Activated naive CD4-positive, alpha-beta T cell treated with anti-CD3 and anti-CD28 coated beads, Interleukin-2, amount 10 ng/mL, durations not matched to agents 7 days and 5 days (primary cell): Measurements from ENCODE around the gene ABCC12.
"Not testable (repeated sequence)": the region's sequence is repeated elsewhere in the genome, so short reads cannot be mapped to it uniquely, and the experiment has no call there.

Experiments used
- CTCF ChIA-PET: fragments of 350-600 bp; sonication (Branson Sonifier 250); formaldehyde crosslinking; loops from one replicate; lab custom pipeline; 2021; ENCODE audit warnings: antibody characterized with exemption; lab: Charles Lee
- DNase-seq: peaks from one replicate; pipeline ENCODE4 v3.0.0-alpha.2; 2020
- H3K27ac Mint-ChIP-seq: one replicate; pipeline ENCODE4 v1.8.0; 2021; ENCODE audit warnings: mild to moderate bottlenecking, moderate library complexity, mixed read lengths
- H3K27me3 Mint-ChIP-seq: one replicate; pipeline ENCODE4 v1.8.0; 2021; ENCODE audit warnings: mild to moderate bottlenecking, mixed read lengths
- H3K36me3 Mint-ChIP-seq: one replicate; pipeline ENCODE4 v1.8.0; 2021; ENCODE audit warnings: mixed read lengths
- H3K4me1 Mint-ChIP-seq: one replicate; pipeline ENCODE4 v1.8.0; 2021; ENCODE audit warnings: mixed read lengths
- H3K4me3 Mint-ChIP-seq: one replicate; pipeline ENCODE4 v1.8.0; 2021; ENCODE audit warnings: mild to moderate bottlenecking, moderate library complexity, mixed read lengths
- H3K9me3 Mint-ChIP-seq: one replicate; pipeline ENCODE4 v1.8.0; 2021; ENCODE audit warnings: mixed read lengths

Gene ABCC12

DNA sequence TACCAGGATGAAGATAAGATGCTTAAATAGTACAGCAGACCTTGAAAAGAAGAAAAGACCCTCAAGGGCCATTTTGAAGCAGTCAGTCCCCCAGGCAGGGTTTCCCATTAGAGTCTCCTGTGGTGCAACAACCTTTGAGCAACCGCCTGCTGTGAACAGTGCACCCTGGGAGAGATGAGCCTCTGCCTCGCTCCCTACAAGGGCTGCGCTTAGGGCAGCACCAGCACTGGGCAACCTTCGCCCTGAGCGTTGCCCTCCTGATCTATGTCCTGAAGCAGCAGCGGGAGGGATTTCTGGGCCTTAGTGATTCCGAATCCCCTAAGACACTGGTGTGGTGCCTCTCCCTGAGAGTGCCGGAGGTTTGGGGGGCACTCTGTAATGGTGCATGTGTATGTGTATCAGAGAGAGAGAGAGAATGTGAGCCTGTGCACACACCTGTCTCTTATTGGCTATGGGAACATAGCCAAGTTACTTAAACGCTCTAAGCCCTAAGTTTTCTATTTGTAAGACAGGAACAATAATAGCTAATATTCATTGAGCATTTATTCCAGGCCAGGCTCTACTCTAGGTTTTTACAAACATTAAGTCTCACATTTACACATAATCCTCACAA, 25.2 kb upstream of the ABCC12 start:
- H3K27ac Mint-ChIP-seq: no peak overlapping the region
- no peaks in the 10 kb centered on the region for H3K36me3 Mint-ChIP-seq
- H3K4me3 Mint-ChIP-seq: no peak overlapping the region
- peaks cover 12% of the 10 kb centered on the region for H3K27me3 Mint-ChIP-seq
- CTCF ChIA-PET: no interaction called here
- H3K9me3 Mint-ChIP-seq: no peaks in the 10 kb centered on the region
- no peak for DNase-seq
- no peaks in the 10 kb centered on the region for H3K4me1 Mint-ChIP-seq

DNA sequence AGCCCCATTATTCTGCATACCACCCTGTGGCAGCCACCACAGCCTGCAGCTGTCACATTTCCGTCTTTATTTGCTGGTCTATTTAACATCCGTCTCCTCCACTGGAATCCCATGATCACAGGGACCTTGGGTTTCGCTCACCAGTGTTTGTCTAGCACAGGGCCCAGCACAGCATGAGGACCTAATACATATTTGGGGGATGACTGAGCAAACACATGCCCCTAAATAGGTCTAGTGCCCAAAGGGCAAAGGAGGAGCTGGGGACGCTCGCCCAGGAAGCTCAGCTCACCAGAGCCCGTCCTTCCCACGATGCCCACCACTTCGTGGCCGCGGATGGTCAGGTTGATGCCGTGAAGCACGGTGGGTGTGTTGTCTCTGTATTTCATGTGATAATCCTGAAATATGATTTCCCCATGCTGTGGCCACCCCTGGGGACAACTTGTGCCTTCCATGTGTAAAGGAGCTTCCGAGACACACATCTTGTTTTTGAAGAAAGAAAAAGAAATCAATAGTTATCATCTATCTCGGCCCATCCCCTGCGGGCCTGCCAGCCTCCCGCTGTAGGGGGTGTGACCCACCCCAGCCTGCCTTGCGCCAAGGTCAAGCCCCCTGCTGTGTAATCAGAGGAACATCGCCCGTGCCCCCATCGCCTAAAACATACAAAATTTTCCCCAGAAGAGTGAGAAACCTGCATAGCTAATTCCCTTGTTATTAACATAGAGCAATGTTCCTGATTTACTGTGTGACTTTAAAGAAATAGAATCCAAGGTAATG, 21.0 kb upstream of the ABCC12 start:
- H3K27me3 Mint-ChIP-seq: peaks cover 16% of the 10 kb centered on the region
- DNase-seq: no peak
- no peaks in the 10 kb centered on the region for H3K36me3 Mint-ChIP-seq
- no peak overlapping the region for H3K27ac Mint-ChIP-seq
- H3K9me3 Mint-ChIP-seq: no peaks in the 10 kb centered on the region
- CTCF ChIA-PET: interaction anchor here (0.7 kb wide), 1 partner anchor 122 kb away, joined by 3 read pairs; no protein-coding TSS in a partner anchor
- H3K4me3 Mint-ChIP-seq: no peak overlapping the region
- no peaks in the 10 kb centered on the region for H3K4me1 Mint-ChIP-seq

DNA sequence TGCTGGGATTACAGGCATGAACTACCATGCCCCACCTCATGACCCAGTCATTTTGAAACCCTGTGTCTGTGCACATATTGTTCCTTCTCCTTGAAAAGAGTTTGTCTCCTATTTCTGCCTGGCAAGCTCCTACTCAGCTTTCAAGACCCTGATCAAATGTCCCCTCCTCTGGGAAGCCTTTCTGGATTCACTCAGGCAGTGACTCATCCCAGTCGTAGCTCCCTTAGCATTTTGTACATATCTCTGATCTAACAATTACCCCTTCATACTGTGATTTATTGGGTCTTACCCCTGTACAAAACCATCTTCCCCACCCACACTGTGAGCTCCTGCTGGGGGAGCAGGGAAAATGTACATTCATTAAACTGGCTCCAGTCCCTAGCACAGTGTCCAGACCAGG, 18.1 kb upstream of the ABCC12 start:
- H3K4me3 Mint-ChIP-seq: no peak overlapping the region
- no peaks in the 10 kb centered on the region for H3K9me3 Mint-ChIP-seq
- no peak overlapping the region for H3K27ac Mint-ChIP-seq
- H3K27me3 Mint-ChIP-seq: peaks cover 12% of the 10 kb centered on the region
- no peaks in the 10 kb centered on the region for H3K36me3 Mint-ChIP-seq
- no peak for DNase-seq
- CTCF ChIA-PET: no interaction called here
- no peaks in the 10 kb centered on the region for H3K4me1 Mint-ChIP-seq

DNA sequence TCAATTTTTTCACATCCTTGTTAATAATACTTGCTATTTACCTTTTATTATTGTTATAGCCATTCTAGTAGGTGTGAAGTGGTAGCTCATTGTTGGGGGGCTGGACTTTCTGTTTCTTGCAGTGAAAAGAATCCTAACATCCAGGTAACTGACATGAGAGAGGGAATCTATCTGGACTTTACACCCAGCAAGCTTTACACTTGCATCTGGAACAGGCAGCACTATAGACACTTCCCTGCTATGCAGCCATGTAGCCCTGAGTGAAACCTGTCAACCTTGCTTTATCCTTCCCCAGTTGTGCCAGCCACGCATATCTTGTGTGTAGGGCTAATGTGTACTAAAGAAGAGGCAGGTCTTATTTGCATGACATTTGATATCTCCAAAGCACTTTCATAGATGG, 16.9 kb upstream of the ABCC12 start:
- H3K4me3 Mint-ChIP-seq: no peak overlapping the region
- peaks cover 4% of the 10 kb centered on the region for H3K27me3 Mint-ChIP-seq
- CTCF ChIA-PET: no interaction called here
- H3K4me1 Mint-ChIP-seq: no peaks in the 10 kb centered on the region
- H3K36me3 Mint-ChIP-seq: no peaks in the 10 kb centered on the region
- no peaks in the 10 kb centered on the region for H3K9me3 Mint-ChIP-seq
- no peak overlapping the region for H3K27ac Mint-ChIP-seq
- DNase-seq: no peak

DNA sequence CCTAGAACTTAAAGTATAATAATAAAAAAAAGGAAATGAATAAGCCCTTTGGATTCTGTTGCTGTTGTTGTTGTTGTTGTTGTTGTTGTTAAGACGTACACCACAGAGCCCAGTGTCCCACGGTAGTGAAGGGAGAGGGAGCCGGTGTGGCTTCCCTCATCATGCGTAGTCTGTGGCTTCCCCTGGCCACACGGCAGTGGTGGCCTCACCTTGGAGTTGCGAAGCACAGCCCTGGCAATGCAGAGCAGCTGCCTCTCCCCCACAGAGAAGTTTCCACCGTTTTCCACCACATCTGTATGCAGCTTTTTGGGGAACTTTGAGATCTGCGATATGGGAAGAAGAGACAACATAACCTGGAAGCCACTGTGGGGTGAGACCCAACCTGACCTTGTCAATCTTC, 14.1 kb upstream of the ABCC12 start:
- peaks cover 11% of the 10 kb centered on the region for H3K27me3 Mint-ChIP-seq
- no peaks in the 10 kb centered on the region for H3K9me3 Mint-ChIP-seq
- CTCF ChIA-PET: no interaction called here
- peaks cover 5% of the 10 kb centered on the region for H3K4me1 Mint-ChIP-seq
- no peak for DNase-seq
- no peaks in the 10 kb centered on the region for H3K36me3 Mint-ChIP-seq
- no peak overlapping the region for H3K4me3 Mint-ChIP-seq
- no peak overlapping the region for H3K27ac Mint-ChIP-seq

DNA sequence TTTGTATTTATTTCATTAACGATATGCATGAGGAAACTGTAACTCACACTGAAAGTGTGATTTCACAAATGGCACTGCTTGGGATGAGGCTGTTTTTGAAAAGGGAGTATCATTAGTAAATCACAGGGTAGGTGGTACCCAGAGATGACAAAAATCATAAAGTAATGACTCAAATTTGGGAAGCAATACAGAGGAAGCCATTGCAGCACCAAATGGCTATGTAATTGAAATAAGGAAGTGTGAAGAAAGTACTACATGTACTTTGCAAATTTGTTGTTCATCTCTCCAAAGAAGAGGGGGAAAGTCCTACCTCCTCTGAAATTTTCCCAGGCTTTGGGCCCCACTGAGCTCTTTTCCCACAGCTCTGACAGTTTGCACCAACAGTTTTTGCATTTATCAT, 12.3 kb upstream of the ABCC12 start:
- Mint-ChIP-seq H3K4me3 (no peak overlapping the region), H3K27me3 (peaks cover 14% of the 10 kb centered on the region), H3K4me1 (peaks cover 7% of the 10 kb centered on the region), H3K9me3 (no peaks in the 10 kb centered on the region), H3K36me3 (no peaks in the 10 kb centered on the region), H3K27ac (no peak overlapping the region)
- CTCF ChIA-PET: interaction anchor here (1.8 kb wide), 1 partner anchor 1131 kb away, joined by 4 read pairs; no protein-coding TSS in a partner anchor
- no peak for DNase-seq

DNA sequence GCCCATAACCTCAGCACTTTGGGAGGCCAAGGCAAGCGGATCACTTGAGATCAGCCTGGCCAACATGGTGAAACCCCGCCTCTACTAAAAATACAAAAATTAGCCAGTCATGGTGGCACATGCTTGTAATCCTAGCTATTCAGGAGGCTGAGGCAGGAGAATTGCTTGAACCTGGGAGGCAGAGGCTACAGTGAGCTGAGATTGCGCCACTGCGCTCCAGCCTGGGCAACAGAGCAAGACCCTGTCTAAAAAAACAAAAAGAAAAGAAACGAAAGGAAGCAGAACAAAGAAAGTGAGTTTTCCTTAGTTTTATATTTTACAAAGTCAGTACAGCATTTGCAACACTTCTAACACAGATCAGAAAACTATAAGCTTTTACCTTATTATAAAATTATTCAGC, 10.8 kb upstream of the ABCC12 start:
- CTCF ChIA-PET: interaction anchor here (0.8 to 2.8 kb wide), 5 partner anchors 10 to 1218 kb away, joined by 3 to 14 read pairs (median 3); no protein-coding TSS in a partner anchor
- H3K27me3 Mint-ChIP-seq: peaks cover 14% of the 10 kb centered on the region
- not testable (repeated sequence) for DNase-seq, H3K4me1 Mint-ChIP-seq, H3K4me3 Mint-ChIP-seq, H3K27ac Mint-ChIP-seq, H3K9me3 Mint-ChIP-seq, H3K36me3 Mint-ChIP-seq

DNA sequence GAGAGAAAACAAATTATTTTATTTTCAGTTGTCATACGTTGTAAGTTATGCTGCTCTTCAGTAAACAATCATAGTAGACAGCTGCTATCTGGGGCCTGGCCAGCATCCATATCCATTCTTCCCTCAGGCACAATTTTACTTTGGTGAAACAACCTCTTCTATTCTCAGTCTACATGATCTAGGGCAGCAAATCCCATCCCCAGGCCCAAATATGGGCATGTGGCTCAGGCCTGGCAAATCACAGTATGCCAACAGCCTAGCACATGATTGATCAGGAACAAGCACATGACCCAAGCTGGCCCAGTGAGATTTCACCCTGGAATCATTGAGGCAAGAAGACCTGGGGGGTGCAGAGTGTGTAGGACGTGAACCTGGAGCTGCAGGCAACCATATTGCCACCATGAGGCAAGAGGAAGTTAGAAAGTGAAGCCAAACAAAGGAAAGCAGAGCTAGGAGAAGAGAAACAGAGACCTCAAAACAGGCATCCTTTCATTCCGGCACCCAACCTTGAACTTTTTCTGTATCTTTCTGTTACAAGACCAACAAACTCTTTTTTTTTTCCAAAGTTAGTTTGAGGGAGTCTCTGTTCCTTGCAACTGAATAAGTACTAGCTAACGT, 10.3 kb upstream of the ABCC12 start:
- no peaks in the 10 kb centered on the region for H3K36me3 Mint-ChIP-seq
- H3K27ac Mint-ChIP-seq: no peak overlapping the region
- no peak for DNase-seq
- CTCF ChIA-PET: interaction anchor here (0.6 to 2.8 kb wide), 8 partner anchors 9 to 1218 kb away, joined by 3 to 14 read pairs (median 4); partner anchors contain the start of gene NETO2
- peaks cover 7% of the 10 kb centered on the region for H3K4me1 Mint-ChIP-seq
- H3K4me3 Mint-ChIP-seq: no peak overlapping the region
- H3K9me3 Mint-ChIP-seq: no peaks in the 10 kb centered on the region
- H3K27me3 Mint-ChIP-seq: peaks cover 14% of the 10 kb centered on the region

DNA sequence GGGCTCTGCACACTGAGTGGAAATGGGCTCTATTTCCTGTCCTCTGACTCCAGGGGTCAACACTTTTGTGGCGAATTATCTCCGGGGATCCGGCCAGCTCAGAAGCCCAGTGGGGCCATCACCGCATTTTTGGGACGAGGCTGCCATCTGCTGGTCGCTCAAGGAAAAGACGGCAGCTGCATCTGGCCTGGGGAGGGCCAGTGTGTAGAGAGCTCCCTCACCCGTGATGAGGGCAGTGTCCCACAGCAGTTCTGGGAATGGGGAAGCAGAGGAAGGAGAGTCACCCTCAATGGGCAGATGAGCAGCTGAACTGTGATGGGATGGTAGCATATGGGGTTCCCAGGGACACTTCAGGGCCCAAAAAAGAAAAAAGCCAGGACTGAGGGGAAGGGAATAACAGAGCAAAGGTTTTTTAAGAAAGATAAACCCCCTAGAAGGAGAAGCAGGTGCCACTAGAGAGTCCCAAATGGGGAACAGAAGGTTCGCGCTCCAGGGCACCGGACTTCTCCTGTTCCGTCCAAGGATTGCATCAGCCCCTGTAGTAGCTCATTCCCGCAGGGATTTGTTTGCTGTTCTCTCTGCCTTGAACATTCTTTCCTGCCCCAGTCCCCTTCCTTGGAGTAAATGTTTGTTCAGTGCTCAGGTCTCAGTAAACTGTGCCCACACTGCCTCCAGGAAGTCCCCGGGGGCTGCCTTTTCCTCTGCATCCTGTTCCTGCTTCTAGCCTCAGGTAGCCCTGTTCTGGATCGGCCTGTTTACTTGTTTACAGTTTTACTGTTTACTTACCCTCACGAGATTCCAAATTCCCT, 9.3 kb upstream of the ABCC12 start:
- peak; percentile 74 for DNase-seq
- no peak overlapping the region for H3K4me3 Mint-ChIP-seq
- H3K9me3 Mint-ChIP-seq: no peaks in the 10 kb centered on the region
- H3K36me3 Mint-ChIP-seq: no peaks in the 10 kb centered on the region
- CTCF ChIA-PET: interaction anchor here (0.6 to 2.8 kb wide), 22 partner anchors 9 to 1492 kb away, joined by 3 to 14 read pairs (median 3); partner anchors contain the start of gene NETO2
- H3K4me1 Mint-ChIP-seq: peaks cover 7% of the 10 kb centered on the region
- no peak overlapping the region for H3K27ac Mint-ChIP-seq
- H3K27me3 Mint-ChIP-seq: peaks cover 14% of the 10 kb centered on the region

DNA sequence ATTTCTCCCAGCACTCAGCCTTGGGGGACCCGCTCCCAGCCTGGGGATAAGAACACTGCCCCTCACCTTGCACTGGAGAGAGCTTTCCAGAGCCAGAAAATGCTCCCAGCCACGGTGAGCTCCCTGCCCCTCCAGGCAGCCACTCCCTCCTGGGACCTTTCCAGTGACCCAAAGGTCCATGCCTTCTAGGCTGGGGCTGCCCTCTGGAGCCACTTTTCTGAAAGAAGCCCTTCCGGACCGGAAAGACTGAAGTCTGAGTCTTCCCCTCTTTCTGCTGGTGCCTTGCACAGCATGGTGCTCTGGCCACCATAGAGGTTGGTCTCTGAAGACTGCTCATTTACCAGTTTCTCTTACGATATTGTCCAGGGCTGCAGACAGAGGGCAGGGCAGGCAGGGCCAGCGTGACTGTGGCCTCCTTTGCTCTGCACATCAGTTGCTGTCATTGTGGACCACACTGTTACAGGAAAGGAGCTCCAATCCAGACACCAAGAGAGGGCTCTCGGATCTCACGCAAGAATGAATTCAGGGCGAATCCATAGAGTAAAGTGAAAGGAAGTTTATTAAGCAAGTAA, 7.1 kb upstream of the ABCC12 start:
- peaks cover 12% of the 10 kb centered on the region for H3K4me1 Mint-ChIP-seq
- H3K27me3 Mint-ChIP-seq: peaks cover 14% of the 10 kb centered on the region
- no peak for DNase-seq
- no peak overlapping the region for H3K4me3 Mint-ChIP-seq
- CTCF ChIA-PET: interaction anchor here (1.1 kb wide), 1 partner anchor 1019 kb away, joined by 4 read pairs; the partner anchor contains the start of gene NETO2
- H3K27ac Mint-ChIP-seq: no peak overlapping the region
- no peaks in the 10 kb centered on the region for H3K9me3 Mint-ChIP-seq
- H3K36me3 Mint-ChIP-seq: no peaks in the 10 kb centered on the region

DNA sequence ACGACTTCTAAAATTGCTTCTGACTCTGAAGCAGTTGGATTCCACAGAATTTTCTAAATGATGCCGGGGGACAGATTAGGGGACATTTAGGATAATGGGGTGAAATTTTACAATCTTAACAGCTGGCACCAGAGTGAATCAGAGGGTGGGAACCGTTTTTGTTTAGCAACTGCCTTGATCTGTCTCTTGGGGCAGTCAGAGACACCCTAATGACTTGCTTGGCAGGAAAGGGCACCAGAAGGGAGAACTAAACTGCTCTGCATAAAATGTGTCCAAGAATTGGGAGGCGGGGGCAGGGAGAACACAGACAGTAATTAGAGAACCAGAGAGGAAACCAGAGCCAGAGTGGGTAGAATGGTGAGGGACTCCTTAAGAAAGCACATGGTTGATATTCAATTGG, 6.1 kb upstream of the ABCC12 start:
- DNase-seq: no peak
- Mint-ChIP-seq H3K4me3 (no peak overlapping the region), H3K27ac (peak overlapping the region; percentile 47), H3K4me1 (peaks cover 15% of the 10 kb centered on the region), H3K36me3 (no peaks in the 10 kb centered on the region), H3K27me3 (peaks cover 10% of the 10 kb centered on the region), H3K9me3 (no peaks in the 10 kb centered on the region)
- CTCF ChIA-PET: interaction anchor here (1.5 kb wide), 1 partner anchor 1018 kb away, joined by 3 read pairs; the partner anchor contains the start of gene NETO2

DNA sequence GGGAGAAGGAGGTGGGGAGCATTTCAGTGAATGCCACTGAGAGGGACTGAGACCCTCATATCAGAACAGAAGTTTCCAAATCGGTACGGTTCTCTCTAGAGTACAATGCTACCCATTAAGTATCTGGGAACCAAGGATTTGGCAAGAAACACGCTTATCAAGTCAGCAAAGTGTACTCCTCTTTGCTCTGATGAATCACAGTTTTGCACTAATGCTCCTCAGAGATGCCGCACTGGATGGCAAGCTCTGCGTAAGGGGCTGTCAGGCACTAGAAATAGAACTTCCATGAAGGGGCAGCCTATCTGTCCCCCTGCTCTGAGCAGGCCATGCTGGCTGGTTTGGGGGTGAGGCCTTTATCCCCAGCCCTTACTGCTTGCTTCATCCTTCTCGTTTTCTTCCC, 4.8 kb upstream of the ABCC12 start:
- Mint-ChIP-seq H3K36me3 (no peaks in the 10 kb centered on the region), H3K9me3 (no peaks in the 10 kb centered on the region), H3K4me1 (peaks cover 15% of the 10 kb centered on the region), H3K27ac (no peak overlapping the region), H3K27me3 (peaks cover 18% of the 10 kb centered on the region), H3K4me3 (no peak overlapping the region)
- no peak for DNase-seq
- CTCF ChIA-PET: interaction anchor here (1.5 kb wide), 1 partner anchor 1017 kb away, joined by 3 read pairs; the partner anchor contains the start of gene NETO2

DNA sequence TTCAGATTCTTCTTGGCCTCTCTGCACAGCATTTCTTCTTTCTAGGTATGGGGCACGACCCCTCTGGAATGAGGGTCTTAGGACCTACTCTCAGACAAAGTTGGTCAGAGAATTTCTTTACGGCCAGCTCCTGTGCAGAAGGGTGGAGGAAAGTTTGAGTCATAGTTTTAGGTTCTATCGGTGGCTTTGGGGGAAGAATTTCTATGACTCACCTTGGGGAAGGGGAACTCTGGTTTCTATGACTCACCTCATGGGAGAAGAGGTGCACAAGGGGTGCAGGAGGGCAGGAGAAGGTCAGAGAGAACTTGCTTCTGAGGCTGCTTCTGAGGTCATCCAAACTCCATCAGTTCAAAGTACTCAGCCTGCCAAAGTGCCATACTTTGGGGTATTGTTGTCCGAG, 2.5 kb upstream of the ABCC12 start:
- H3K27ac Mint-ChIP-seq: no peak overlapping the region
- H3K4me3 Mint-ChIP-seq: no peak overlapping the region

More for the DNA sequence above, 2.5 kb upstream of the ABCC12 start:
- CTCF ChIA-PET: interaction anchor here (1.2 to 3.4 kb wide), 3 partner anchors 8 to 1016 kb away, joined by 5 to 22 read pairs (median 7); partner anchors contain the start of gene NETO2
- peaks cover 8% of the 10 kb centered on the region for H3K4me1 Mint-ChIP-seq
- no peak for DNase-seq
- peaks cover 26% of the 10 kb centered on the region for H3K27me3 Mint-ChIP-seq
- H3K9me3 Mint-ChIP-seq: no peaks in the 10 kb centered on the region
- no peaks in the 10 kb centered on the region for H3K36me3 Mint-ChIP-seq
